LNCAP (cell line): ENCODE results near the gene RNU1-2.

Source experiments
- TF ChIP-seq, protein P1 (sequence below): fragments of 450-650 bp; IDR thresholded peaks from 2 replicates; pipeline ENCODE4 v1.5.1; 2017; ENCODE audit warnings: mild to moderate bottlenecking

The RNU1-2 gene

GRCh38 chr1:16904560-16905109, 8.9 kb downstream of the RNU1-2 start:
- TF ChIP-seq, protein P1, sequence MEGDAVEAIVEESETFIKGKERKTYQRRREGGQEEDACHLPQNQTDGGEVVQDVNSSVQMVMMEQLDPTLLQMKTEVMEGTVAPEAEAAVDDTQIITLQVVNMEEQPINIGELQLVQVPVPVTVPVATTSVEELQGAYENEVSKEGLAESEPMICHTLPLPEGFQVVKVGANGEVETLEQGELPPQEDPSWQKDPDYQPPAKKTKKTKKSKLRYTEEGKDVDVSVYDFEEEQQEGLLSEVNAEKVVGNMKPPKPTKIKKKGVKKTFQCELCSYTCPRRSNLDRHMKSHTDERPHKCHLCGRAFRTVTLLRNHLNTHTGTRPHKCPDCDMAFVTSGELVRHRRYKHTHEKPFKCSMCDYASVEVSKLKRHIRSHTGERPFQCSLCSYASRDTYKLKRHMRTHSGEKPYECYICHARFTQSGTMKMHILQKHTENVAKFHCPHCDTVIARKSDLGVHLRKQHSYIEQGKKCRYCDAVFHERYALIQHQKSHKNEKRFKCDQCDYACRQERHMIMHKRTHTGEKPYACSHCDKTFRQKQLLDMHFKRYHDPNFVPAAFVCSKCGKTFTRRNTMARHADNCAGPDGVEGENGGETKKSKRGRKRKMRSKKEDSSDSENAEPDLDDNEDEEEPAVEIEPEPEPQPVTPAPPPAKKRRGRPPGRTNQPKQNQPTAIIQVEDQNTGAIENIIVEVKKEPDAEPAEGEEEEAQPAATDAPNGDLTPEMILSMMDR: no peak

- TF ChIP-seq, protein P1: no peak
Observed at GRCh38 chr1:16905110-16905867, 9.5 kb downstream of the RNU1-2 start.

GRCh38 chr1:16905868-16906702, 10.3 kb downstream of the RNU1-2 start:
- TF ChIP-seq, protein P1: no peak

GRCh38 chr1:16906873-16907272, 11.1 kb downstream of the RNU1-2 start:
- TF ChIP-seq, protein P1: no peak

DNA sequence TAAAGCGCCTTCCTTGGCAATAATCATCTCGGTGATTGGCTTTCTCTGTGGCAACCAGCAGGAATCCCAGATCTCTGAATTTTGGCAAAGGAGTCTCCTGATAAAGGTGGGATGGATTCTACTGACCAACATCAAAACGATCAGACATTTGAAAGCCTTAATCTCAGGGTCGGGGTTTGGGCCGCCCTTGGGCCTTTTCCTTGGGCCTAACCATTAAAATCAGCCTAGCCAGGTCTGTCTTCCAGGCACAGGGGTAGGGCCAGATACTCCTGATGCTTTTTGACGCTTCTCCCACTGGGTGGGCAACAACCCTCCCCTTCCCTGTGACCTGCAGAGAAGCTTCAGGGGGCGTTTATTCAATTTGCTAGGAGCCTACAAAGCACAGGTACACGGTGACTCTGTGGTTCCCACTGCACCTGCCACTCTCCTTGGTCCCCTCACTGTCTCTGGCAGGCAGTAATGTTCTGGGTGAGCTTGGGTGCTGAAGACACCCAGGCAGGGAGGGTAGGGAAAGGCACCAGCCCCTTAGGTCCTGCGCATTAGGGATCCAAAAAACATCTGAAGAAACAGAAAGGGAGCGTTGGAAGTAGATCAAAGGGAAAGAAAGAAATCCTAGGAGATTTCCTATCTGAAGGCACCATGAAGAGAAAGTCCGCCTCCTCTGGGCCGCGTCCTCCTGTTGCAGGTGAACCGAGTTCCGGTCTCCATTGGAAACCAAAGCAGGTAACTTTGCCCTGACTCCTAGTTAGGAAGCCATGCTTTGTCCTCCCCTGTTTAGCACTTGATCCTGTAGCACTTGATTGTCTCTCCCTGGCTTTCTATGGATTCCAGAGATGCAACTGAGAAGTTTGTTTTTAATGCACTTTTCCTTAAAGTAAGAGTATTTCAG, 12.3 kb downstream of the RNU1-2 start:
- TF ChIP-seq, protein P1: no peak

GRCh38 chr1:16913181-16913832, 17.5 kb downstream of the RNU1-2 start:
- TF ChIP-seq, protein P1: no peak
